Activated B cell treated with CpG ODN at 0.5 μM for 24 hours (primary cell): ENCODE measurements around the gene BCORL1. TPM values are rescaled to one million over a fixed set of nuclear protein-coding genes. Genes with fewer than 3 reads are reported as not detected.

Experiments used
- ATAC-seq: fragments of 200-7000 bp; cut with Tn5 transposase; one replicate; pipeline ENCODE4 v1.10.0; 2021; ENCODE audit warnings: low read depth, mild to moderate bottlenecking, moderate library complexity
- CTCF ChIA-PET: fragments of 350-600 bp; sonication (Branson Sonifier 250); formaldehyde crosslinking; loops from one replicate; lab custom pipeline; 2021; ENCODE audit warnings: antibody characterized with exemption; lab: Charles Lee
- POLR2A ChIA-PET: fragments of 350-600 bp; sonication (Branson Sonifier 250); formaldehyde crosslinking; loops from one replicate; lab custom pipeline; 2021; ENCODE audit warnings: antibody characterized with exemption; lab: Charles Lee
- DNase-seq: peaks from one replicate; pipeline ENCODE4 v3.0.0; 2022
- H3K27ac Mint-ChIP-seq: one replicate; pipeline ENCODE4 v1.8.0; 2020; ENCODE audit warnings: mixed read lengths
- H3K27me3 Mint-ChIP-seq: one replicate; pipeline ENCODE4 v1.8.0; 2021; ENCODE audit warnings: mixed read lengths
- H3K36me3 Mint-ChIP-seq: one replicate; pipeline ENCODE4 v1.8.0; 2021; ENCODE audit warnings: low read depth, mixed read lengths
- H3K4me1 Mint-ChIP-seq: one replicate; pipeline ENCODE4 v1.8.0; 2021; ENCODE audit warnings: mixed read lengths
- H3K4me3 Mint-ChIP-seq: one replicate; pipeline ENCODE4 v1.8.0; 2020; ENCODE audit warnings: mild to moderate bottlenecking, mixed read lengths
- H3K9me3 Mint-ChIP-seq: one replicate; pipeline ENCODE4 v1.8.0; 2020; ENCODE audit warnings: mixed read lengths
- intact Hi-C: fragments of 100-400 bp; cut with micrococcal nuclease; formaldehyde crosslinking; loops from one replicate; pipeline ENCODE4 v1.15.1; 2024
- total RNA-seq: library from RNA; stranded (reverse); gene quantifications from 2 replicates; pipeline ENCODE4 v1.2.3, GENCODE V29; 2022
- TF ChIP-seq, protein P1 (sequence below): fragments of 200-600 bp; IDR thresholded peaks from one replicate; pipeline ENCODE4 v1.8.0; 2022; ENCODE audit warnings: antibody characterized with exemption, mild to moderate bottlenecking

The BCORL1 gene
- total RNA-seq, 1 donor from 2014 or later = 8.0 TPM

DNA sequence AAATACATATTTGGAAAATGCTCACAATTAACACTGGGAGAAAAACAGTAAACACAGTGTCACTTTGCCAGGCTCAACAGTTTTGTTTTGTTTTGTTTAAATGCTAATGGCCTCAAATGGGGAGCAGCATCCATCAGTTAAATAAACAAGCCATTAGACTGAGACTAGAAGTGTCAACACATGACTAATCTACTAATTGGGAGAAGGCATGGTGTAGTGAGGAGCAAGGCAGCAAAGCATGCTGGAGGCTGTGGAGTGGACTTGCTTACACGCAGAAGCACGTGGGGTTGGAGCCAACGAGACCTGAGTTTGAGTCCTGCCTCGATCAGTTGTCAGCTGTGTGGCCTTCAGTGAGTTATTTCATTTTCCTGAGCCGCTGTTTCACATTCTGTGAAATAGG is 47.5 kb upstream of the BCORL1 start:
- ChIA-PET CTCF (interaction anchor here (1.9 kb wide), 1 partner anchor 9 kb away, joined by 5 read pairs; no protein-coding TSS in a partner anchor), POLR2A (no interaction called here)
- intact Hi-C loops = no loop called here
- no peaks in the 10 kb centered on the region for H3K9me3 Mint-ChIP-seq
- no peaks in the 10 kb centered on the region for H3K27me3 Mint-ChIP-seq
- H3K4me1 Mint-ChIP-seq = peaks cover 5% of the 10 kb centered on the region
- TF ChIP-seq, protein P1, sequence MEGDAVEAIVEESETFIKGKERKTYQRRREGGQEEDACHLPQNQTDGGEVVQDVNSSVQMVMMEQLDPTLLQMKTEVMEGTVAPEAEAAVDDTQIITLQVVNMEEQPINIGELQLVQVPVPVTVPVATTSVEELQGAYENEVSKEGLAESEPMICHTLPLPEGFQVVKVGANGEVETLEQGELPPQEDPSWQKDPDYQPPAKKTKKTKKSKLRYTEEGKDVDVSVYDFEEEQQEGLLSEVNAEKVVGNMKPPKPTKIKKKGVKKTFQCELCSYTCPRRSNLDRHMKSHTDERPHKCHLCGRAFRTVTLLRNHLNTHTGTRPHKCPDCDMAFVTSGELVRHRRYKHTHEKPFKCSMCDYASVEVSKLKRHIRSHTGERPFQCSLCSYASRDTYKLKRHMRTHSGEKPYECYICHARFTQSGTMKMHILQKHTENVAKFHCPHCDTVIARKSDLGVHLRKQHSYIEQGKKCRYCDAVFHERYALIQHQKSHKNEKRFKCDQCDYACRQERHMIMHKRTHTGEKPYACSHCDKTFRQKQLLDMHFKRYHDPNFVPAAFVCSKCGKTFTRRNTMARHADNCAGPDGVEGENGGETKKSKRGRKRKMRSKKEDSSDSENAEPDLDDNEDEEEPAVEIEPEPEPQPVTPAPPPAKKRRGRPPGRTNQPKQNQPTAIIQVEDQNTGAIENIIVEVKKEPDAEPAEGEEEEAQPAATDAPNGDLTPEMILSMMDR = no peak
- H3K27ac Mint-ChIP-seq = no peak overlapping the region
- H3K4me3 Mint-ChIP-seq = no peak overlapping the region
- no peak for DNase-seq
- H3K36me3 Mint-ChIP-seq = no peaks in the 10 kb centered on the region
- no peak for ATAC-seq

DNA sequence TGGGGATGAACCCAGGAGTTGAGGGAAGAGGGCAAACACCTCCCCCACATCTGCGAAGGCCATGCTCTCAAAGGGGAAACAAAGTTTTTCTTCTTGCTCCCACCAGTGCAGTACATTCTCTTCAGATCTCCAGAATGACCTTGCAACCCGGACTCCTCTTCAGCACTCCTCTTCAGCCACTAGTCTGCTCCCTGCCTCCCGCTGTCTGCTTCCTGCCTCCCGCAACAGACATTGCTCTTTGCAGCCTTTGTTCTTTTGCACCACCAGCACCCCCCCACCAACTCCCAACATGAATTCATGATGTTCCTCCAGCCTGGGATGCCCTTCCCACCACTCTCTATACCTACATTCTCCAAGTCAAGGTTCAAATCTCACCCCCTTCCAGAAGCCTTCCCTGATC is 44.4 kb upstream of the BCORL1 start:
- Mint-ChIP-seq H3K9me3 (no peaks in the 10 kb centered on the region), H3K4me3 (no peak overlapping the region), H3K36me3 (no peaks in the 10 kb centered on the region), H3K27me3 (no peaks in the 10 kb centered on the region), H3K27ac (no peak overlapping the region), H3K4me1 (no peaks in the 10 kb centered on the region)
- ATAC-seq (no peak), DNase-seq (no peak)
- TF ChIP-seq, protein P1 = no peak
- intact Hi-C loops = no loop called here
- CTCF ChIA-PET = no interaction called here
- POLR2A ChIA-PET = no interaction called here

DNA sequence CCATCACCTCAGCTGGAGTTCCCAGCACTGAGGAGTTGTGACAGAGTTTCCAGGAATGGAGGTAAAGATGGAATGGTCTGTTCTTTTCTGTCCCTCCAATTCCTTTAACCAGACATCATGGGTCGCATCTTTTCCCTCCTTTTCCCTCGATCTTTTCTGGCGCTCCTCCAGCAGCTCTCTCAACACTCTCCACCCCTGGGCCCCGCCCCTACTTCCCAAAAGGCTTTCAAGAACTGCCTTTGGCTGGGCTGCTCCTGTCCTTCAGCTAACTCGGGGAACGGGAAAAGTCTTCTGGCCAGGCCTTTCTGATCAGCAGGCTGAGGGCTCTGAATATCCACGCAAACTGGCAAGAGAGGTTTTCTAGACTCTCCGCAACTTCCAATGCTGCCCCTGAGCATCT is 42.4 kb upstream of the BCORL1 start:
- intact Hi-C loops = no loop called here
- ATAC-seq (no peak), DNase-seq (no peak)
- Mint-ChIP-seq H3K4me1 (no peaks in the 10 kb centered on the region), H3K27ac (no peak overlapping the region), H3K9me3 (no peaks in the 10 kb centered on the region), H3K27me3 (no peaks in the 10 kb centered on the region), H3K4me3 (no peak overlapping the region), H3K36me3 (no peaks in the 10 kb centered on the region)
- POLR2A ChIA-PET = no interaction called here
- CTCF ChIA-PET = no interaction called here
- TF ChIP-seq, protein P1 = no peak

DNA sequence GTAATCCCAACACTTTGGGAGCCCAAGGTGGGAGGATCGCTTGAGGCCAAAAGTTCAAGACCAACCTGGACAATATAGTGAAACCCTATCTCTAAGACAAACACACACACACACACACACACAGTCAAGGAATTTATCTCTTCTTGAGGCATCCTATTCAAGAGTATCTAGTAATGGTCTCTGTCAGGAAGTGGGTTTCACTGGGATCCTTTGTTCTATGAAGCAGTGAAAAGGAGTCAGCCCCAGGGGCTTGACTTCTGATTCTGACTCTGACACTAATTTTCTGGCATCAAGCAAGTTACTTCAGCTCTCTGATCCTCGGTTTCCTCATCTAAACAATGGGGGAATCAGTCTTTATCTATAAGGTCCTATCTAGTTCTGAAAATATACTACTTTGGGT is 41.7 kb upstream of the BCORL1 start:
- Mint-ChIP-seq H3K4me3 (no peak overlapping the region), H3K36me3 (no peaks in the 10 kb centered on the region), H3K27me3 (no peaks in the 10 kb centered on the region), H3K27ac (no peak overlapping the region), H3K9me3 (no peaks in the 10 kb centered on the region), H3K4me1 (no peaks in the 10 kb centered on the region)
- DNase-seq (no peak), ATAC-seq (no peak)
- ChIA-PET CTCF (no interaction called here), POLR2A (no interaction called here)
- intact Hi-C loops = no loop called here
- TF ChIP-seq, protein P1 = no peak

DNA sequence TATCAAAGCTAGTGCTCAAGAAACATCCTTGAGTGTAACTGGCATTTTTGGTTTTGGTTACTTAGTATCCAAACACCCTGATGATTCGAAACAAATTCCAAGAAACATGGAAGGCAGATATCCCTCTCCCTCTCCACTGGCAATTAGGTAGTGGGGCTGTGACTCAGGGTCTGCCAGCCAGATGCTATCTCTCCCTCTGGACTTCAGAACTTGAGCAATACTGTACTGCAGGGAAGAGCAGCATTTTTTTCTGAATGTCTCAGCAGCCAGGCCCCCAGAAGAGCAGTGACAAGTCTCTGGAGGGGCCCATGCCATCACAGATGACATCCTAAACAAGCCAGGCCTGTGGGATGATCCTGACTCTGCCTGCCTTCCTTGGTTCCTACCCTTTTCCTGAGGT is 37.3 kb upstream of the BCORL1 start:
- Mint-ChIP-seq H3K27ac (no peak overlapping the region), H3K4me3 (no peak overlapping the region), H3K4me1 (no peaks in the 10 kb centered on the region), H3K9me3 (no peaks in the 10 kb centered on the region), H3K36me3 (no peaks in the 10 kb centered on the region), H3K27me3 (no peaks in the 10 kb centered on the region)
- TF ChIP-seq, protein P1 = no peak
- POLR2A ChIA-PET = no interaction called here
- intact Hi-C loops = no loop called here
- CTCF ChIA-PET = no interaction called here
- ATAC-seq (no peak), DNase-seq (no peak)
